PC-9 (cell line): ENCODE data around the gene INTS4. TPM values are rescaled to one million over a fixed set of nuclear protein-coding genes. Genes with fewer than 3 reads are reported as not detected.
"Not testable (repeated sequence)": the region's sequence is repeated elsewhere in the genome, so short reads cannot be mapped to it uniquely, and the experiment has no call there.

Source experiments
- BruUV-seq: library from RNA; stranded (reverse); fragments of 400-500 nt; replicated peaks from 2 replicates; lab custom pipeline; 2021; lab: Mats Ljungman, UMichigan
- CTCF ChIA-PET: fragments of 300-600 bp; sonication (Branson Sonifier 250); formaldehyde crosslinking; loops from one replicate; lab custom pipeline; 2022; ENCODE audit warnings: antibody characterized with exemption; lab: Charles Lee
- POLR2A ChIA-PET: fragments of 300-600 bp; sonication (Branson Sonifier 250); formaldehyde crosslinking; loops from one replicate; lab custom pipeline; 2022; ENCODE audit warnings: antibody characterized with exemption; ENCODE audit not compliant: unreplicated experiment; lab: Charles Lee
- DNase-seq, 2 experiments: peaks; one replicate each; pipeline versions ENCODE4 v3.0.0 to v3.0.0-alpha.2; 2015 to 2022; ENCODE audit warnings: mixed read lengths in 1 of 2
- H2AFZ ChIP-seq: fragments of 200-600 bp; sonication (generic); 2 replicates; pipeline ENCODE4 v1.8.1; 2017; ENCODE audit warnings: antibody characterized with exemption
- H3F3A ChIP-seq: fragments of 200-600 bp; sonication (generic); 2 replicates; pipeline ENCODE4 v1.8.1; 2017; ENCODE audit warnings: antibody characterized with exemption, mild to moderate bottlenecking, low read depth; ENCODE audit not compliant: insufficient read depth
- H3K27ac ChIP-seq: fragments of 200-600 bp; sonication (generic); 2 replicates; pipeline ENCODE4 v1.6.1; 2016; ENCODE audit warnings: mixed run types
- H3K27me3 ChIP-seq: fragments of 200-600 bp; sonication (generic); 2 replicates; pipeline ENCODE4 v1.6.1; 2016; ENCODE audit warnings: low read depth, mixed run types; ENCODE audit not compliant: insufficient read depth
- H3K36me3 ChIP-seq: fragments of 200-600 bp; sonication (generic); 2 replicates; pipeline ENCODE4 v1.6.1; 2016; ENCODE audit warnings: low read depth, mixed run types
- H3K4me1 ChIP-seq: fragments of 200-600 bp; sonication (generic); replicated peaks from 2 replicates; pipeline ENCODE4 v1.6.1; 2016; ENCODE audit warnings: mixed run types; ENCODE audit not compliant: insufficient read depth
- H3K4me2 ChIP-seq: fragments of 200-600 bp; sonication (generic); 2 replicates; pipeline ENCODE4 v1.6.1; 2017; ENCODE audit warnings: mixed run types
- H3K4me3 ChIP-seq: fragments of 200-600 bp; sonication (generic); 2 replicates; pipeline ENCODE4 v1.6.1; 2016; ENCODE audit warnings: mixed run types
- H3K79me2 ChIP-seq: fragments of 200-600 bp; sonication (generic); 2 replicates; pipeline ENCODE4 v1.6.1; 2017; ENCODE audit warnings: low read depth, mixed run types
- H3K9me2 ChIP-seq: fragments of 200-600 bp; sonication (generic); 2 replicates; pipeline ENCODE4 v1.8.1; 2017; ENCODE audit warnings: mild to moderate bottlenecking; ENCODE audit not compliant: insufficient read depth
- H3K9me3 ChIP-seq: fragments of 200-600 bp; sonication (generic); 2 replicates; pipeline ENCODE4 v1.8.1; 2016; ENCODE audit warnings: low read depth; ENCODE audit not compliant: insufficient read depth
- H4K20me1 ChIP-seq: fragments of 200-600 bp; sonication (generic); 2 replicates; pipeline ENCODE4 v1.8.1; 2017; ENCODE audit not compliant: insufficient read depth
- EZH2 ChIP-seq: fragments of 200-600 bp; sonication (generic); IDR thresholded peaks from 2 replicates; pipeline ENCODE4 v1.8.0; 2017; ENCODE audit warnings: antibody characterized with exemption, low read depth
- intact Hi-C: fragments of 100-400 bp; cut with micrococcal nuclease; formaldehyde crosslinking; loops from one replicate; pipeline ENCODE4 v1.10.0; 2022; ENCODE audit not compliant: unreplicated experiment
- total RNA-seq: library from RNA; stranded (reverse); gene quantifications from 2 replicates; pipeline ENCODE4 v1.2.3, GENCODE V29; 2021
- TF ChIP-seq, protein P1 (sequence below): fragments of 200-600 bp; sonication (generic); conservative IDR thresholded peaks from 2 replicates; pipeline ENCODE4 v1.6.1; 2017; ENCODE audit warnings: mixed run types, antibody characterized with exemption, mild to moderate bottlenecking, moderate library complexity

Gene INTS4
- total RNA-seq, 1 experiment from 2014 or later, result 53.8 TPM

DNA sequence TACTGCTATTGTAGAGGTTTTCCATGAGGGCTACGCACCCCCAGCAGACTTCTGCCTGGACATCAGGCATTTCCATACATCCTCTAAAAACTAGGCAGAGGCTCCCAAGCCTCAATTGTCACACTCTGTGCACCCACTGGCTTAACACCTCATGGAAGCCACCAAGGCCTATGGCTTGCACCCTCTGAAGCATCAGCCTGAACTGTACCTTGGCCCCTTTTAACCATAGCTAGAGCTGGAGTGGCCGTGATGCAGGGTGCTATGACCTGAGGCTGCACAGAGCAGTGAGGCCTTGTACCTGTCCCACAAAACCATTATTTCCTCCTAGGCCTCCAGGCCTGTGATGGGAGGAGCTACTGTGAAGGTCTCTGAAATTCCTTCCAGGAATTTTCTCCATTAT lies 139.6 kb downstream of the INTS4 start:
- ChIA-PET CTCF (no interaction called here), POLR2A (no interaction called here)
- Histone ChIP-seq H3K4me2 (no peak overlapping the region), H3K36me3 (0 out of 2 replicates have a peak, but pooled peaks cover 4% of the 10 kb centered on the region), H3F3A (no peaks in the 10 kb centered on the region), H4K20me1 (no peaks in the 10 kb centered on the region), H3K79me2 (no peaks in the 10 kb centered on the region), H3K27me3 (no peaks in the 10 kb centered on the region), H3K9me3 (peaks cover 20% of the 10 kb centered on the region), H2AFZ (no peak overlapping the region), H3K4me3 (no peak overlapping the region), H3K27ac (no peak overlapping the region), H3K4me1 (no peaks in the 10 kb centered on the region), H3K9me2 (no peaks in the 10 kb centered on the region)
- TF ChIP-seq, protein P1, sequence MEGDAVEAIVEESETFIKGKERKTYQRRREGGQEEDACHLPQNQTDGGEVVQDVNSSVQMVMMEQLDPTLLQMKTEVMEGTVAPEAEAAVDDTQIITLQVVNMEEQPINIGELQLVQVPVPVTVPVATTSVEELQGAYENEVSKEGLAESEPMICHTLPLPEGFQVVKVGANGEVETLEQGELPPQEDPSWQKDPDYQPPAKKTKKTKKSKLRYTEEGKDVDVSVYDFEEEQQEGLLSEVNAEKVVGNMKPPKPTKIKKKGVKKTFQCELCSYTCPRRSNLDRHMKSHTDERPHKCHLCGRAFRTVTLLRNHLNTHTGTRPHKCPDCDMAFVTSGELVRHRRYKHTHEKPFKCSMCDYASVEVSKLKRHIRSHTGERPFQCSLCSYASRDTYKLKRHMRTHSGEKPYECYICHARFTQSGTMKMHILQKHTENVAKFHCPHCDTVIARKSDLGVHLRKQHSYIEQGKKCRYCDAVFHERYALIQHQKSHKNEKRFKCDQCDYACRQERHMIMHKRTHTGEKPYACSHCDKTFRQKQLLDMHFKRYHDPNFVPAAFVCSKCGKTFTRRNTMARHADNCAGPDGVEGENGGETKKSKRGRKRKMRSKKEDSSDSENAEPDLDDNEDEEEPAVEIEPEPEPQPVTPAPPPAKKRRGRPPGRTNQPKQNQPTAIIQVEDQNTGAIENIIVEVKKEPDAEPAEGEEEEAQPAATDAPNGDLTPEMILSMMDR, result no peak
- TF ChIP-seq EZH2, result no peak
- intact Hi-C loops, result no loop called here
- DNase-seq, result no peak
- no TSS peak for BruUV-seq

DNA sequence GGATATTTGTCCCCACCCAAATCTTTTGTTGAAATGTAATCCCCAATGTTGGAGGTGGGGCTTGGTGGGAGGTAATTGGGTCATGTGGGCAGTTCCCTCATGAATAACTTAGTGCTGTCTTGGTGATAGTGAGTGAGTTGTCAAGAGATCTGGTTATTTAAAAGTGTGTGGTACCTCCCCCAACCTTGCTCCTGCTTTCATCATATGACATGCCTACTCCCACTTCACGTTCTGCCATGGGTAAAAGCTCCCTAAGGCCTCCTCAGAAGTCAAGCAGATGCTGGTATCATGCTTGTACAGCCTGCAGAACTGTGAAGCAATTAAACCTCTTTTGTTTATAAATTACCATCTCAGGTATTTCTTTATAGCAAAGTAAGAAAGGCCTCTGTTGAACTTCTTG lies 143.0 kb downstream of the INTS4 start:
- no peaks in the 10 kb centered on the region for H4K20me1 ChIP-seq
- H3K4me3 ChIP-seq, result no peak overlapping the region
- ChIA-PET POLR2A (no interaction called here), CTCF (no interaction called here)
- no peak overlapping the region for H3K27ac ChIP-seq
- H3K4me2 ChIP-seq, result no peak overlapping the region
- no peaks in the 10 kb centered on the region for H3F3A ChIP-seq
- no peaks in the 10 kb centered on the region for H3K79me2 ChIP-seq
- no peak overlapping the region for H2AFZ ChIP-seq
- H3K36me3 ChIP-seq, result 0 out of 2 replicates have a peak, but pooled peaks cover 4% of the 10 kb centered on the region
- H3K9me2 ChIP-seq, result no peaks in the 10 kb centered on the region
- DNase-seq, result no peak
- BruUV-seq, result no TSS peak
- intact Hi-C loops, result no loop called here
- H3K27me3 ChIP-seq, result no peaks in the 10 kb centered on the region
- peaks cover 20% of the 10 kb centered on the region for H3K9me3 ChIP-seq
- no peaks in the 10 kb centered on the region for H3K4me1 ChIP-seq
- no peak for TF ChIP-seq EZH2
- TF ChIP-seq, protein P1, result no peak

DNA sequence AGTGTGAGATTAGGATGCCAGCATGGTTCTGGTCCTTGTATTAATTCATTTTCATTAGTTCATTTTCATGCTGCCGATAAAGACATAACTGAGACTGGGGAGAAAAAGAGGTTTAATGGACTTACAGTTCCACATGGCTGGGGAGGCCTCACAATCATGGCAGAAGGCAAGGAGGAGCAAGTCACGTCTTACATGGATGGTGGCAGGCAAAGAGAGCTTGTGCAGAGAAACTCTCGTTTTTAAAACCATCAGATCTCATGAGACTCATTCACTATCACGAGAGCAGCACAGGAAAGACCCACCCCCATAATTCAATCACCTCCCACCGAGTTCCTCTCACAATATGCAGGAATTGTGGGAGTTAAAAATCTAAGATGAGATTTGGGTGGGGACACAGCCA lies 150.8 kb downstream of the INTS4 start:
- BruUV-seq, H3F3A ChIP-seq, H3K79me2 ChIP-seq, H3K27me3 ChIP-seq, CTCF ChIA-PET, H4K20me1 ChIP-seq, H3K4me3 ChIP-seq, H3K4me2 ChIP-seq, H2AFZ ChIP-seq, H3K27ac ChIP-seq, DNase-seq, intact Hi-C loops, H3K9me3 ChIP-seq, H3K9me2 ChIP-seq, H3K4me1 ChIP-seq, POLR2A ChIA-PET: not testable (repeated sequence)
- 0 out of 2 replicates have a peak, but pooled peaks cover 11% of the 10 kb centered on the region for H3K36me3 ChIP-seq

DNA sequence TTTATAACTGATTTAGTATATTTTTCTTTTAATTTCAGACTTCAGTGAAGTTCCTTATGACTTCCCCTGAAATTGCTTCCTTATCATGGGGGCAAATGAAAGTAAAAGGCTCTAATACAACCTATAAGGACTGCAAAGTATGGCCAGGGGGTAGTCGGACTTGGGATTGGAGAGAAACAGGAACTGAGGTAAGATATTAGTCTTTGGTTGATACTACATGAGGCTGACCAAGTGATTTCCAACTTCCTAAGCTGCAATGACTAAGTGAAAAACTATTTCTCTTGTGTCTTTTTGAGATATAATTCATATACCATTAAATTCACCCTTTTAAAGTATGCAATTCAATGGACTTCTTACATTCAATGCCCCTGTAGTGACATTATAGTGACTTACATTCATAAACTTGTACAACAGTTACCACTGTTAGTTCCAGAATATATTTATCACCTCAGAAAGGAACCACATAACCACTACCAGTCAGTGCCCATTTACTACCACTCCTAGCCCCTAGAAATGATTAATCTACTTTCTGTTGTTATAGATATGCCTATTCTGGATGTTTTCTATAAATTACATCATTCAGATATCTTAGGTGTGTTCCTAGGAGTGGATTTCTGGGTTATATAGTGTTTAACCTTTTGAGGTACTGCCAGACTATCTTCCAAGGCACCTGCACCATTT lies 151.9 kb downstream of the INTS4 start:
- TF ChIP-seq, protein P1, result no peak
- no peak for TF ChIP-seq EZH2
- H3K4me2 ChIP-seq, result no peak overlapping the region

More for the DNA sequence above, 151.9 kb downstream of the INTS4 start:
- Histone ChIP-seq H3K79me2 (no peaks in the 10 kb centered on the region), H3K9me3 (0 out of 2 replicates have a peak, but pooled peaks cover 6% of the 10 kb centered on the region), H3K36me3 (0 out of 2 replicates have a peak, but pooled peaks cover 11% of the 10 kb centered on the region), H3K9me2 (no peaks in the 10 kb centered on the region), H4K20me1 (no peaks in the 10 kb centered on the region), H3K27ac (no peak overlapping the region), H3K4me3 (no peak overlapping the region), H3F3A (no peaks in the 10 kb centered on the region), H3K4me1 (no peaks in the 10 kb centered on the region), H2AFZ (no peak overlapping the region), H3K27me3 (no peaks in the 10 kb centered on the region)
- POLR2A ChIA-PET, result no interaction called here
- no TSS peak for BruUV-seq
- intact Hi-C loops, result no loop called here
- DNase-seq, result no peak
- CTCF ChIA-PET, result no interaction called here
